NCI-H187 (cell line): ENCODE data around the gene SHANK2.
A peak's percentile ranks its signal among the peaks of the same experiment; 100 is the strongest.

Experiments
- DNase-seq, 2 experiments: peaks; one replicate each; lab custom pipeline; 2025; lab: John Stamatoyannopoulos, UW

Gene SHANK2

DNA sequence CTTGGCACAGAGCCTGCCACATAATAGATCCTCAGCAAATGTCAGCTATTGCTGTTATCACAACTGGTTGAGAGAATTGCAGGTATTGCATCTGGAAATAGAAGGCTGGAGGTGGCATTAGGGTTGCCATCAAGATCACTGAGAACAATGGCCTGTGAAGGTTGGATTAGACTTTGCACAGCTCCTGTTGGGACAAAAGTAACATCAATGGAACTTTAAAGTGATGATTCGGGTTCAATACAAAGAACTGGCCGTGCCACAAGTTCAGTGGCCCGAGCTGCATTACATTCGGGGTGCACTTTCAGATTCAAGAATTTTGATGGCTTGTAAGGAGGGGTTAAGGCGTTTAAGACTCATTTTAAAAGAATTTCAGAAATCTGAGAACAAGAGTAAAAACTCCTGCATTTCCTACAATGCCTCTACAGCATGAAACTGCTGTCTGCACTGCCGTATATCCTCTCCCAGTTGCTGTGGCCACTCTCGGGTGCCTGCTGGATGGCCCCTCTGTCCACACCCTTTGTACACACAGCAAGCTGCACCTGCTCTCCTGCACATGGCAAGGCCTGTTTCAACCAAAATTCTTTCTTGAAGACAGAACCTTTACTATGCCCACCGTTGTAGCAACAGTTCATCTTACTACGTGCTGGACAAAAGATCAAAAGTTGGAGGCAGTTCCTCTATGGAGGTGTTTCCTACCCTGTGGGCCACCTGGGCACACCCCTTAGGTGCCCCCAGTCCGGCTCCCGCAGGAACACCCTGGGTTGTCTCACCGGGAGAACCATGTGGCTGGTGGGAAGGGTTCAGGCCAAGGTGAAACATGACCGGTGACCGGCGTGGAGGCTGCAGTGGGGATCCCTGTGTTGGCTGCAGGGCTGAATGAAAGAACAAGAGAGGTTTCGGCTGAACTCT lies 17.5 kb upstream of the SHANK2 start:
- no peak for DNase-seq

DNA sequence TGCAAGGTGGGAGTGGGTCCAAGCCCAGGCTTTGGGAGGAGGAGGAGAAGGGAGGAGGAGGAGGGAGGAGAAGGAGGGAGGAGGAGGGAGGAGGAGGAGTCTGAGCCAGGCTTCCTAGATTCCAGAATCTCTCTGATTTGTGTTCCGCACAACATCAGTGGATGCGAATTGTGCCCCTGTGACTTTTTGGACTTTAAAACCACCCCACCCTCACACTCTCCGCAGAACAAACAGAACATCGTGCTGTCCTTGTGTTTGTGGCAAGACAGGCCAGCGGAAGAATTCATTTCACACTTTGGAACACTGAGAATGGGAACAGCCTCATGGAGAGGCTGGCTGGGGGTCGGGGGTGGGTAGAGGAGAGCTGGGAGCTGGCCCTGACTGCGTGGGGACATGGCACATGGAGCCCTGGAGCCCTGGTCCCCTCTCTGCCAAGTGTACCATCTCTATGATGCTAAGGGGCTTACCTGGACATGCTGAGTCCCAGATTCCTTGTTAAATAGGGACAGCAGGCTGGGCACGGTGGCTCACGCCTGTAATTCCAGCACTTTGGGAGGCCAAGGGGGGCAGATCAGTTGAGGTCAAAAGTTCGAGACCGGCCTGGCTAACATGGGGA lies 16.4 kb upstream of the SHANK2 start:
- DNase-seq, result no peak

DNA sequence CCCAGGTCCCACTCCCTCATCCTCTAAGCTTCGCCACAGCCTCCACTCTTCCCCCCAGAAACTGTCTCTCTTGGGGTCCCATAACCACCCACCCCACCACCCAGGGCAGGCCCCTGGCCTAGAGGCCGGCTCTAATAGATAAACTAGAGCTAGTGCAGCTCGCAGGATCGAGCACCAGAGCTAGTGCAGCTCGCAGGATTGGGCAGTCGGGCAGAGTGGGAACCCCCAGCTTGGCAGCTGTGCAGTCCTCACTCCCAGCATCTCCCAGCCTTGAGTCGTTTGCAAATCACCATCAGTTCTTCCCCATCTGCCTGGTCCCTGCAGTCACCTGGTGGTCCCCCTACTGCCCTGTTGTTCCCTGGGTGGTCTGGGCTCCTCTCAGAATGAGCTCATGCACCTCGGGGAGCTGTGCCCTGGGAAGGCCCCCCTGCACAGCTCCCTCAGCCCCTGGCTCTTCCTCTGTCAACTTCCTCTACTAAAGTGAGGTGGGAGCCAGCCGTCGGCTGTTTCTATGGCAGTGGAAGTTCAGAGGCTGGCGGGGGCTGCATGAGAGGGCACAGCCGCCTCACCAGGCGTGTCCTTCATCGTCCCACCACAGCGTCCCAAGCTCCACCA lies 15.5 kb upstream of the SHANK2 start:
- DNase-seq, result no peak

DNA sequence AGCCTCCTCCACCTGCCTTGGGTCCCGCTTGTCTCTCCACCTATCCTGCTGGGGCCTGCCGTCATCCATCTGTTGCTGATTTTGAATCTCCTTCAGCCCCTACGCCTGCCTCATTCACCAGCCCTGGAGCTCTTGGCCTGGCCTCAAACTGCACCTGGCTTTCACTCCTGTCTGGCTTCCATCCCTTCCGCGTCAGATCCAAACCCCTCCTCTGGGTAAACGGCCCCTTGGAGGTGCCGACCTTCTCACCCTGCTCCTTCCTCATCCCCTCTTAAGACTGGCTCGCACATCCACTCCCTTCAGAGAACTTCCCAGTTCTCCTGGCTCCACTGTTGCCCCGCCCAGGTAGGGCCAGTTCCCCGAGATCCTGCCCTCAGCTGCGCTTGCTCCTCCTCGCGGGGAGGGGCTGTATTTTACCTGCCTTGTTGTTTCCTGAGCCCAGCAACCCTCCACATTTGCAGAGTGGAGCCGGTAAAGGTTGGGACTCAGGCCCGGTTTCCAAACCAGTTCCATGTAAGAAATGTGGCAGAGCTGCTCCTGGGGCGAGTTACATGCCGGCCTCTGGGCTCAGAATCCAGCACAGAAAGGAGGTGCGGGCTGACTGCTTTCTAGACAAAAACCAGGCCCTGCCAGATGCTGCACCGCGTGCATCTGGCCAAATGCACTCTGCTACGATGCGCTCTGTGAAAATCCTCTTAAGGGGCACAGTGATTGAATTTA lies 13.9 kb upstream of the SHANK2 start:
- no peak for DNase-seq

DNA sequence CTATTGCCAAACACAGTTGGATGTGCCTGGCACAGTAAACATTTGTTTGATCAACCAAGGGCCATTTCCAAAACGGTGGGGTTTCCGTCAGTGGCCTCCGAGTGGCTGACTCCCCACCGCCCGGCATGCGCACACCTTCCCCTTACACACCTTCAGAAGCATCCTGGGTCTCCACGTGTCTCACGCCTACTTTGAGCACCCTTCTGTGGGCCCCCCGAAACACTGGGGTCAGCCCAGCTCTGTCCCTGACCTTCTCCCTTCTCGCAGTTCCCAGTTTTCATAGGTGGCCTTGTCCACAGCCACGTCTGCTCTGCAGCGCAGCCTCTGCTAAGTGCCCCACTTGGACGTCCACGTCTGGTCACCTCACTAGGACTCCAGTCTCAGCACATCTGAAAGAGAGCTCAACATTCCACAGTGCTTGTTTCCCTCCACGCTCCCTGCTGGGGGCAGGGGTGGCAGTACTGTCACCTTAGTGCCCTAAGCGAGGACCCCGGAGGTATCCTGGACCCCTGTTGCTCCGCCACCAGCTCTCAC lies 13.2 kb upstream of the SHANK2 start:
- DNase-seq, result no peak

DNA sequence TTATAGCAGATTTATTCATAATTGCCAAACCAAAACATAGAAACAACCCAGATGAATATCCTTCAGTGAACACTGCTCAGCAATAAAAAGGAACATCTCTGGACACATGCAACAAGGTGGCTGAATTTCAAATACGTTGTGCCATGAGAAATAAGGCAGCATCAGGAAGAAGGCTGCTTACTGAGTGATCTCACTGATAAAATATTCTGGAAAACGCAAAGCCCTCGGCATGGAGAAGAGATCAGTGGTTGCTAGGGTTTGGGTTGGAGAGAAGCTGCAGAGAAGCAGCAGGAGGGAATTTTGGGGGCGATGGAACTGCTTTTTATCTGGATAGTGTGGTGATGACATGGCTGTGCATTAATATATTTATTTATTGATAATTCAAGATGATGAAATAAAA lies 11.0 kb upstream of the SHANK2 start:
- DNase-seq, result no peak

DNA sequence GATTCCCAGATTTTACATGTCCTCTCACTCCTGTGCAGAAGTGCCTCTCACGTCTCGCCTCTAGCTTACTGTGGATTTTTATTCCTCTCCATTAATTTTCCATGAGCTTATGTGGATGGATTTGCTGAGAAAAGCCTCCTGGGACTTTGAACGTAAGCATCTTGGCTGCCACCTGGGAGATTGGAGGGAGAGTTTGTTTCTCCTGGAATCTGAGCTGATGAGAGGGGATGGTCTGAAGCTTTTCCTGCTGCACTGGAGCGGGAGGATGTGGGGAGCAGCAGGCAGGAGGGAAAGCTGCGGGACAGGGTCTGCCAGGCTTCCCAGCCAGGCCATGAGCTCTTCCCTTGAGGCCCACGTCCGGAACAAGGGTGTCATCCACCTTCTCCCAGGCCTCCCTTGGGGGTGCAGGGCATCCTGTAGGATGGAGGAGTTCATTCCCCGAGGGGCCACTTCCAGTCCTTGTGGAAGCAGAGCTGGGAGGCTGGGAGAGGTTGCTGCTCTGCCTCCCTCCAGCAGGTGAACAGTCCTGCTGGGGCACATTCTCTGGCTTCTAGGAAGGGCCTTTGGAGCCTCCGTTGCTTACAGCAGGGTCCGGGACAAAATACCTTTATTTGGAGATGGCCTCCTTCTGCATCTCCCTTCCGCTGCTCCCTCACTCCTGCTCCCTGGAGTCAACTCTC lies 3.6 kb upstream of the SHANK2 start:
- no peak for DNase-seq

DNA sequence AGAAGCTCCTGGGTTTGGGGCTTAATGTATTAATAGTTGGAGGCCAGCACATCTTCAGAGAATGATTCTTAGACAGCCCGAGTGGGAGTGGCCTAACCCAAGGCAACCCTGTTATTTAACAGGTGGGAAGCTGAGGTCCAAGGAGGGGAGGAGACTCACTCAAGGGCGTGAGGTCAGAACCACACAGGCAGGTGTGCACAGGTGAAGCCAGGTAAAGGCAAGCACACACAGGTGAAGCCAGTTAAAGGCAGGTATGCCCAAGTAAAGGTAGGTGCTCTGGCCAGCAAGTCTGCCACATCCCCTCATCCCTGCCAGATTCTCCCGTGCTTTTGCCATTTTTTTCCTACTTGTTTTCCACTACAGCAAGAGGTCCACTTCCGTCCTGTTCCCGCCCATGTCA lies 2.9 kb upstream of the SHANK2 start:
- DNase-seq, result no peak

DNA sequence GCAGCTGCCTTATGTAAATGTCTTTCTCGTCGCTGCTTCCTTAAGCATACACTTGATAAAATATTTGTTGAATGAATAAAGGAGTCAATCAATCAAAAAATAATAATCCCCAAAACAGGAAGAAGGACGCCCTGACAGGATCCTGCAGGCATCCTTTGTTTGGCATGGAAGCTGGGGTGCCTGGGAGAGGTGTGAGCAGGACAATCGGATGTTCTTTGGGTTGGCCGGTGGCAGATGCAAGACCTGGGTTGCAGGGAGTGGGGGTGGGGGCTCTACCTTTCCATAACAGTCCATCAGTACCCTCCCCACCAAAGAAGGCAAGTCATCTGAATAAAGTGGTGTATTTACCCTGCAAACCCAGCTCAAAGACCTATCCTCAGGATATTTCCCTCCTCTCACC lies 1.4 kb upstream of the SHANK2 start:
- no peak for DNase-seq

DNA sequence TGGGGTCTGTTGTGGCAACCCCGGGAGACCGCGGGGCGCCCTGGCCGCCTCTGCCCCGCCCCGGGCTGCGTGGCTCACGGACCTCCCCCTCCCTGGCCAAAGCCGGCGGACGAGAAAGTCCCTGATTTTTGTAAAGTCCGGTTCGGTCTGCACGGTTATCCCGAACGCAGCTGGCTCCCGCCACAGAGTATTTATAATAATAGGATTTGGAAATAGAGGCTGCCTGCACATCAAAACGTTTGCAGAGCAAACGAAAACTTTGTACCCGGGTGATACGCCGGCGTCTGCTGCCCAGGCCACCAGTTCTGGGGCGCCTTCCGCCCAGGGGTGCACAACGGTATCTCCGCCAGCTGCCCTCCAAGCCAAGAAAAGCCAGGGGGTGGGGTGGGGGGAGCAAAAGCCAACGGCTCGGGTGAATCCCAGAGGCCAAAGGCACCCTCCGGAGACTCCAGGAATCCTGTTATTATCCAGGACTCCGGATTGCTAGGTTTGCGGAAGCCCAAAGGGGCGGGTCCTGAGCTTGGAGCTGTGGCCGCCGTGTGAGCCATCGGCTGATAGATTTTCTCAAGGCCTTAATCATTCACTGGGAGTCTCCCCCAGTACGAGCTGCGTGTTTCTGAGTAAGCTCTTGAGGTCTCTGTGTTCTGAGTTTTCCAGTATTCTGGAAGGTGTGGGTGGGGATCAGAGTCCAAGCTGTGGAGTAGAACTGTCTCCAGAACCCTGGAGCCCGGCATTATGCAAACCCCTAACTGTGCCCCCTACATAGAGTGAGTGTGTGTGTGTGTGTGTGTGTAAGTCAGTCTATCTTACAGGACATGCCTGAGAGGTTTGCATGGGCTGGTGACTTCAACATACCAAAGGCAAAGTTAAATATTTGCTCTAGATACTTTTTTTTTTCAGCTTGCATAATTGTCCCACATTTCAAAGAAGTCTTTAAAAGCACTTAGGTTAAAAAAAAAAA lies 673 bp upstream of the SHANK2 start:
- no peak for DNase-seq

DNA sequence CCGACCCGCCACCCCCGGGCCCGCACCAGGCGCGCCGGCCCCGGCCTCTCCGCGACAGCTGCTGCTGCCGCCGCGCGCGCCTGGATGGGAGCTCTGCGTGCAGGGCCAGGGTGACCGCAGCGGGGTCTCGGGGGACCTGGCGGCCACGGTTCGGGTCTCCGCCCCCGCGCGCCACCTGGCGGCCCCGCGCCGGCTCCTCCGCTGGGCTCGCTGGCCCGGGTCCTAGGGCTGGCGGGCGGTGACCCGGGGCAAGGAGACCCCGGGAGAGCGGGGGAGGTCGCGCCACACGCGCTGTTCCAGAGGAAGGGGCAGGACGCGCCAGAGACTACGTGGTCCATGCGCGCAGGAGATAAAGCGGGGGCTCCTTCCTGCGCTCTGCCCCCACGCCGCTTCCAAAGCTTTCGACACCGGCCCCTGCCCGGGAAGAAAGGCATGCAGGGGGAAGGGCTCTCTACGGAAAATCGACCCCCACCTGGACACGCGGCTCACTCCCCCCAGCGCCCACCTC lies 562 bp downstream of the SHANK2 start:
- DNase-seq, result peak in 1 of 2 experiments; percentile 14

DNA sequence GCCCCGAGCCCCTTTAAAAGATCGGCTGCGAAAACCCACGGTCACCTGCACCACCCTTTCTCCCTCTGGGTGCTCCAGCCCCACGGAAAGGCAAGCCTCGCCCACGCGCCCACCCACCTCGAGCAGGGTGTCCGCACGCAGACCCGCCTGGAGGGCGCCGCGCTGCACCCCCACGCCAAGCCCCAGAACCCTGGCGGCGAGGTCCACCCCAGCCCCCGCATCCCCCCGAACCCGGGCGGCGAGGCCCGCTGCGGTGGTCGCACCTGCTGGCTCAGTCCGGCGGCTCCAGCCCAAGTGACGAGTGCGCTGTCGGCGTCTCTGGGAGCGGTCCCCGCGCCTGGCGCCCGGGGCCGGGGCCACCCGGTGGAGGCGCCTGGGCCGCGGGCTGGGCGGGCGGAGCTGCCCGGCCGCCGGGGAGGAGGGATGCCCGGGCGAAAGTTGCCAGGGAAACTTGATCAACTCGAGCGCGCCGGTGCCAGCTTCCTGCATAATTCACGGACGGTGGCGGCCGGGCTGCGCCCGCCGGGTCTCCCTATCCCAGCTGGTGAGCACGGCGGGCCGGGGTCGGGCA lies 1.1 kb downstream of the SHANK2 start:
- DNase-seq, result no peak

DNA sequence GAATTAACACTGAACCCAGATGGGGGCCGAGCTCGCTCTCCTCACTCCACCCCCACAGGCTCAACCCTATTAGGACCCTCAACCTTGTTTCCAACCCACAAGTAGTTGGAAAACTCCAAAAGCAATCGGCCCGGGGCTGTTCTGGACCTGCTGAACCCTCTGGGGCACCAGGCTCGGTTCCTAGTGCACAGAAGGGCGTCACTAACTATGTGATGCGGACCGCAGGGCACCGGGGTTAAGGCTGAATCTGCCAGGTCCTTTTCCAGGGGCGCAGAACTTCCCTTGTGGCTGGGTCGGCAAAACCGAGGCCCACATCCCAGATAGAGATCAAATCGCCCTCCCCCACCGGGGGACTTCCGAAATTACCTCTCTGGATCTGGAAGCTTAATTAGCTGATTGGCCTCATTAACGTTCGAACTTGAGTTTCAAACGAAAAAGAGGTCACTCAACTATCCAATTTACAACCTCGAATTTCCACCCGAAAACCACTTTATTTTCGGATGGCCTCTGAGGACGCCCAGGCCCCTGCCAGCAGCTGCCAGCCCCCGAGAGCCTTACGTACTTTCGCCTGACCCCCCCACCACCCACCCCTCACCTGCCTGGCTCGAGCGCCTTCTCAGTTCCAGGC lies 1.7 kb downstream of the SHANK2 start:
- no peak for DNase-seq

DNA sequence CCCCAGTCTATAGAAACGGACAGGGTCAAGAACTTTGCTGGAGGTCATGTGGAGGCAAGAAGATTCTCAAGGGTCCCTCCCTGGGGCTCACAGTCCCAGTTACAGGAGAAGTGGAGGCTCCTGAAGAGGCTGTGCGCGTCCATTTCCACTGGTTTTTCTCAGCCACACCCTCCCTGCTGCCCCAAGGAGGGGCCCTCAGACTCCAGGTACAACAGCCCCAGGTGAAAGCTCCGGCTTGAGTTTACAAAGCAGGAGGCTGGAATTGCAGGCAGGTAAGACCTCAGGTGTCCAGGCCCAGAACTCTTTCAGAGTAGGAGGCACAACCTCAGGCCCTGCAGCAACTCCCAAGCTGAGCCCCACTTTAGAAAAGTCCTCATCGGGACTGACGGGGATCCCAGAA lies 3.1 kb downstream of the SHANK2 start:
- no peak for DNase-seq

DNA sequence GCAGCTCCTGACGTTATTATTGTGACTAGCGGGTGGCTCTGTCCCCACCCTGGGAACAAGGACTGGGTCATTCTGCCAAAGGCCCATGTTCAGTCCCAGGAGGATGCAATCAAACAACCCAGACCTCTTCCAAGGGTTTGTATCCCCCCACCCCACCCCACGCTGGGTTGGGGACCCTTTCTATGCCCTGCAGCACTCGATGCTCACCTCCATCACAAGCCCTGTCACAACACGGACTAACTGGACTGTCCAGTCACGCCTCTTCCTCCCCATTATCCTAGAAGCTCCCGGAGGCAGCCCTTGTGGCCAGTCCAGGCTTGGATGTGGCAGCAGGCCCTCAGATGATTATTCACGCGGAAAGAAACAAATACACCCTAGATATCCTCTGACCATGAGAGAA lies 3.7 kb downstream of the SHANK2 start:
- DNase-seq, result no peak

DNA sequence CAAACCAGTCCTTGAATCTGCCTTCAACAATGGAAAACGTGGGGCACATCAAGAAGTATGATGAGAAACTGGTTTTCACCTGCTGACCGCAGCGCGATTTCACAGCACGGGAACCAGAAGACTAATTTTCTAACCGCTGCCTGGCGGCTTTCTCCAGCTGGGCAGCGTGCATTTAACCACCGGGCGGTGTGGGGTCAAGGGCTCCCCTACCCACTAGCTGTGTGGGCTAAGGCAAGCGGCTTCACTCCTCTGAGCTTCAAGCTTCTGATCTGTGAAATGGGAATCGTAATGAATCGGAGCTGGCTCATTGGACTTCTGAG lies 4.2 kb downstream of the SHANK2 start:
- no peak for DNase-seq

DNA sequence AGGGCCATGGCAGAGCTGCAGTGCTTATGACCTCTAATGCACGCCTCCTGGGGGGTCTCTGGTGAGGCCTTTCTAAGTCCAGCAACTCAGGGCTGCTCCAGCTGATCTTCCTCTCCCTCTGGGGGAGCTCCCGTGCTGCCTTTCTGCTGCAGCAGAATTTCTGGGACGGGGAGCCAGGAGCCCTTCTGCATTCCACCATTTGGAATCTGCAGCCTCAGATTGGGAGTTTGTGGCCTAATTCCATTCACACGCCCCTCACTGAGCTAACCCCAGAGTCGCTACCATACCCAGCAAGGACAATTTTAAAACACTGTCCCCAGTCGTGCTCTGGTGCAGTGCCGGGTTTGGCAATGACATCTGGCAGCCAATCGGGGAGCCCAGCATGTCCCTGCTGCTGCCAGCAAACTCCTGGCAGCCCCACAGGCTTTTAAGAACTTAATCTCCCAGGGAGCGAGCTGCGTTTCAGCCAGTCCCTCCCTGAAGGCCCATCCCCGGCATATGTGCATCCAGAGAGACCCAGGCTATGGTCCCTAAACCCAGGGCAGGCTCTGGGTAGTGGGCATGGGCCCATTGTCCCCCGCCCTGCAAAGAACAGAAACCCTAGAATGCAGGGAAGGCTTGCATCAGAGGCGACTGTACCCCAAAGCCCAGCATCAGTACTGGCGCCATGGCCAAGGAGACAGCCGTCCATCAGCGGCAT lies 4.7 kb downstream of the SHANK2 start:
- no peak for DNase-seq

DNA sequence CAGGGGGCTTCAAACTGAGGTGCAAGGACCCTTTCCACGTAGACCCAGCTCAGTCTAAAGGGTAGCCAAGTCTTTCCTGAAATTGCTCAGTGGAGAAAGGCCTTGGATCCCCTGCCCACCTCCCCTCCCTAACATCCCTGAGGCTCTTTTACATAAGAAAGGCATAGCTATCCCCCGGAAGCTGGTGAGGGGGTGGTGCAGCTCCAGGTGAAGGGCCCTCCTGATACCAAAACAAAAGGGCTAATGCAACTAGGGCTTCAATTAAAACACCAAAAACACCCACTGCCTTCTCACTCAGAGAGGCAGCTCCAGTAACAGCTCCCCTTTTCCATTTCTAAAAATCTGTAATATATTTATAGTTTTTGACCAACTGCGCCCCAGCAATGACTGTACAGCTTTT lies 5.8 kb downstream of the SHANK2 start:
- no peak for DNase-seq
